BE2C (cell line): ENCODE measurements around the gene KDM2B. TPM values are rescaled to one million over a fixed set of nuclear protein-coding genes. Genes with fewer than 3 reads are reported as not detected.

Experiments
- DNase-seq: peaks from one replicate; pipeline ENCODE4 v3.0.0-alpha.2; 2020
- H3K27me3 ChIP-seq: fragments of 250-450 bp; sonication (Bioruptor Pico); 2 replicates; pipeline ENCODE4 v1.5.1; 2020; ENCODE audit warnings: mild to moderate bottlenecking
- H3K36me3 ChIP-seq: fragments of 250-450 bp; sonication (Bioruptor Pico); 2 replicates; pipeline ENCODE4 v1.5.1; 2020; ENCODE audit warnings: mild to moderate bottlenecking
- H3K4me1 ChIP-seq: fragments of 250-450 bp; sonication (Bioruptor Pico); 2 replicates; pipeline ENCODE4 v1.5.1; 2020
- H3K4me3 ChIP-seq: 2 replicates; pipeline ENCODE4 v1.5.1; 2011; ENCODE audit warnings: low read depth, low read length
- H3K9me3 ChIP-seq: fragments of 250-450 bp; sonication (Bioruptor Pico); 2 replicates; pipeline ENCODE4 v1.5.1; 2020
- CTCF ChIP-seq: IDR thresholded peaks from 2 replicates; pipeline ENCODE4 v1.5.1; 2012; ENCODE audit warnings: mild to moderate bottlenecking, low read depth, low read length
- polyA plus RNA-seq: library from polyadenylated mRNA; unstranded; fragments of >200 nt; gene quantifications from one replicate; pipeline ENCODE4 v1.2.1, GENCODE V29; 2012; ENCODE audit warnings: low read depth, missing spikeins; ENCODE audit not compliant: insufficient read length, insufficient read depth

KDM2B gene
- polyA plus RNA-seq: 53.2 TPM

GRCh38 chr12:121580959-121581685 is at the start of gene KDM2B:
KDM2B (minus strand) TSS chr12:121581023; CDS start chr12:121580911, 112 bp downstream.
- DNase-seq: no peak
- TF ChIP-seq CTCF: no peak
- Histone ChIP-seq H3K27me3 (no peaks in the 10 kb centered on the region), H3K36me3 (no peaks in the 10 kb centered on the region), H3K4me3 (peak within 1 kb of the TSS; percentile 68), H3K9me3 (no peaks in the 10 kb centered on the region), H3K4me1 (peaks cover 5% of the 10 kb centered on the region)

- DNase-seq: no peak
- H3K4me1 ChIP-seq: peaks cover 22% of the 10 kb centered on the region
- peaks cover 6% of the 10 kb centered on the region for H3K36me3 ChIP-seq
- TF ChIP-seq CTCF: no peak
- no peaks in the 10 kb centered on the region for H3K27me3 ChIP-seq
- H3K9me3 ChIP-seq: no peaks in the 10 kb centered on the region
- H3K4me3 ChIP-seq: no peak overlapping the region; the same call in 1 of the 2 replicates
Observed at GRCh38 chr12:121628536-121628935, 47.7 kb upstream of the KDM2B start.

- TF ChIP-seq CTCF: no peak
- no peak for DNase-seq
- peak overlapping the region; percentile 61 for H3K4me3 ChIP-seq
- peaks cover 6% of the 10 kb centered on the region for H3K36me3 ChIP-seq
- H3K4me1 ChIP-seq: peaks cover 19% of the 10 kb centered on the region
- no peaks in the 10 kb centered on the region for H3K9me3 ChIP-seq
- H3K27me3 ChIP-seq: no peaks in the 10 kb centered on the region
Observed at GRCh38 chr12:121628037-121628436, 47.2 kb upstream of the KDM2B start.

- TF ChIP-seq CTCF: no peak
- Histone ChIP-seq H3K36me3 (peaks cover 6% of the 10 kb centered on the region), H3K4me1 (peaks cover 10% of the 10 kb centered on the region), H3K9me3 (no peaks in the 10 kb centered on the region), H3K4me3 (peak overlapping the region; percentile 61), H3K27me3 (no peaks in the 10 kb centered on the region)
- peak; percentile 70 for DNase-seq
Observed at GRCh38 chr12:121626853-121627640, 46.2 kb upstream of the KDM2B start.

GRCh38 chr12:121626087-121626852 is 45.4 kb upstream of the KDM2B start, which contains the start of gene ORAI1:
ORAI1 (plus strand) TSS chr12:121626530.
- peaks cover 6% of the 10 kb centered on the region; the same call in 1 of the 2 replicates for H3K36me3 ChIP-seq
- H3K4me1 ChIP-seq: peaks cover 9% of the 10 kb centered on the region
- H3K9me3 ChIP-seq: no peaks in the 10 kb centered on the region
- peak; percentile 100 for DNase-seq
- H3K27me3 ChIP-seq: no peaks in the 10 kb centered on the region
- H3K4me3 ChIP-seq: peak within 1 kb of the TSS; percentile 61
- no peak for TF ChIP-seq CTCF
